Liver (tissue), 9 donors: Measurements from ENCODE around the gene SPAG9. TPM values are rescaled to one million over a fixed set of nuclear protein-coding genes. Genes with fewer than 3 reads are reported as not detected.

ENCODE experiments used
- DNase-seq: peaks from one replicate; pipeline ENCODE4 v3.0.0-alpha.2; 2017; ENCODE audit warnings: low spot score
- H3K27ac ChIP-seq, 2 donors: one replicate each; pipeline ENCODE4 v1.7.0; 2013; ENCODE audit warnings: inconsistent platforms in 2 of 2, low read length in 2 of 2, control low read depth in 1 of 2, low read depth in 1 of 2, mild to moderate bottlenecking in 1 of 2
- H3K27me3 ChIP-seq, 4 donors: one replicate each; pipeline versions ENCODE4 v1.6.1 to v1.7.0; 2013; ENCODE audit warnings: low read length in 3 of 4, inconsistent platforms in 1 of 4, mild to moderate bottlenecking in 1 of 4, moderate library complexity in 1 of 4; ENCODE audit not compliant: control insufficient read depth in 4 of 4, insufficient read depth in 4 of 4
- H3K36me3 ChIP-seq, 4 donors: one replicate each; pipeline versions ENCODE4 v1.6.1 to v1.7.0; 2013; ENCODE audit warnings: low read length in 3 of 4, mild to moderate bottlenecking in 3 of 4, low read depth in 1 of 4, moderate library complexity in 1 of 4; ENCODE audit not compliant: control insufficient read depth in 4 of 4, insufficient read depth in 3 of 4
- H3K4me1 ChIP-seq, 4 donors: one replicate each; pipeline versions ENCODE4 v1.6.1 to v1.7.0; 2013; ENCODE audit warnings: low read length in 3 of 4, mild to moderate bottlenecking in 3 of 4, moderate library complexity in 1 of 4; ENCODE audit not compliant: control insufficient read depth in 4 of 4, insufficient read depth in 4 of 4
- H3K4me3 ChIP-seq, 3 donors: one replicate each; pipeline versions ENCODE4 v1.6.1 to v1.7.0; 2013; ENCODE audit warnings: low read length in 3 of 3, control low read depth in 1 of 3, low read depth in 1 of 3, mild to moderate bottlenecking in 1 of 3
- H3K9ac ChIP-seq, 2 donors: one replicate each; pipeline ENCODE4 v1.7.0; 2013; ENCODE audit warnings: low read length in 2 of 2, mild to moderate bottlenecking in 2 of 2, moderate library complexity in 2 of 2, control low read depth in 1 of 2, low read depth in 1 of 2
- H3K9me3 ChIP-seq, 4 donors: one replicate each; pipeline versions ENCODE4 v1.6.1 to v1.7.0; 2013; ENCODE audit warnings: low read length in 3 of 4; ENCODE audit not compliant: control insufficient read depth in 4 of 4
- ATF3 ChIP-seq: IDR thresholded peaks from 2 replicates; pipeline ENCODE4 v1.6.1; 2016; ENCODE audit warnings: antibody characterized with exemption
- EGR1 ChIP-seq, 2 donors: IDR thresholded peaks; 2 replicates each; pipeline ENCODE4 v1.6.1; 2016 to 2018; ENCODE audit warnings: antibody characterized with exemption in 2 of 2, low read depth in 2 of 2
- FOXA1 ChIP-seq: IDR thresholded peaks from 2 replicates; pipeline ENCODE4 v1.6.1; 2016; ENCODE audit warnings: antibody characterized with exemption
- FOXA2 ChIP-seq: IDR thresholded peaks from 2 replicates; pipeline ENCODE4 v1.6.1; 2016; ENCODE audit warnings: antibody characterized with exemption
- GABPA ChIP-seq, 2 donors: IDR thresholded peaks in 1 of 2; conservative IDR thresholded peaks in 1 of 2; 2 replicates each; pipeline ENCODE4 v1.6.1; 2016; ENCODE audit warnings: antibody characterized with exemption in 2 of 2, mild to moderate bottlenecking in 1 of 2, moderate library complexity in 1 of 2
- HNF4G ChIP-seq: IDR thresholded peaks from 2 replicates; pipeline ENCODE4 v1.6.1; 2016; ENCODE audit warnings: antibody characterized with exemption
- JUND ChIP-seq, 2 donors: IDR thresholded peaks; 2 replicates each; pipeline ENCODE4 v1.6.1; 2016; ENCODE audit warnings: antibody characterized with exemption in 2 of 2
- MAX ChIP-seq: IDR thresholded peaks from 2 replicates; pipeline ENCODE4 v1.6.1; 2016; ENCODE audit warnings: antibody characterized with exemption
- NR2F2 ChIP-seq: IDR thresholded peaks from 2 replicates; pipeline ENCODE4 v1.6.1; 2016; ENCODE audit warnings: antibody characterized with exemption
- RAD21 ChIP-seq, 2 donors: IDR thresholded peaks; 2 replicates each; pipeline ENCODE4 v1.6.1; 2016; ENCODE audit warnings: antibody characterized with exemption in 2 of 2, mild to moderate bottlenecking in 2 of 2
- REST ChIP-seq: IDR thresholded peaks from 2 replicates; pipeline ENCODE4 v1.6.1; 2016; ENCODE audit warnings: antibody characterized with exemption, mild to moderate bottlenecking
- RXRA ChIP-seq, 2 donors: IDR thresholded peaks; 2 replicates each; pipeline ENCODE4 v1.6.1; 2017 to 2018; ENCODE audit warnings: antibody characterized with exemption in 2 of 2, mild to moderate bottlenecking in 1 of 2
- SP1 ChIP-seq: IDR thresholded peaks from 2 replicates; pipeline ENCODE4 v1.6.1; 2018; ENCODE audit warnings: antibody characterized with exemption, mild to moderate bottlenecking
- TAF1 ChIP-seq: conservative IDR thresholded peaks from 2 replicates; pipeline ENCODE4 v1.6.1; 2016; ENCODE audit warnings: antibody characterized with exemption, mild to moderate bottlenecking
- YY1 ChIP-seq: IDR thresholded peaks from 2 replicates; pipeline ENCODE4 v1.6.1; 2016; ENCODE audit warnings: antibody characterized with exemption, mild to moderate bottlenecking
- ZBTB33 ChIP-seq: IDR thresholded peaks from 2 replicates; pipeline ENCODE4 v1.6.1; 2016; ENCODE audit warnings: antibody characterized with exemption
- WGBS: extraction: QIAGEN DNeasy Blood & Tissue Kit; methylation state at CpG from one replicate; pipeline ENCODE4 v1.1.7; 2013; 5-methylcytosine and 5-hydroxymethylcytosine counted together
- polyA plus RNA-seq, 2 donors: library from polyadenylated mRNA; stranded (reverse) in 1 of 2; unstranded in 1 of 2; fragments of 200-250 nt in 1 of 2; fragments of >200 nt in 1 of 2; fragmentation: Nextera tagmentation in 1 of 2; extraction: Ambion mirVana in 1 of 2; gene quantifications; one replicate each; pipeline versions ENCODE4 v1.2.1 to v1.2.3, GENCODE V29; 2013 to 2015
- total RNA-seq, 2 donors: library from RNA; depleted of rRNA; stranded (reverse); fragments of >200 nt; gene quantifications; one replicate each; pipeline ENCODE4 v1.2.3, GENCODE V29; 2014
- donor health status: healthy.
- donor health status: healthy.
- donor health status: healthy.
- donor health status: healthy.
- donor health status: healthy.

SPAG9 gene
- total and polyA plus RNA-seq, 4 donors = 12.0 to 94.0 (median 18.4) TPM

GRCh38 chr17:51012538-51012937 lies 108.1 kb downstream of the SPAG9 start:
- WGBS = 95% methylated on average over 4 of the region's 4 CpGs
- no peak for DNase-seq
- H3K4me1 ChIP-seq = no peaks in the 10 kb centered on the region
- TF ChIP-seq FOXA1 (no peak), TAF1 (no peak), HNF4G (no peak), RAD21 (IDR thresholded peaks at IDR 0.05) (no peak), JUND (IDR thresholded peaks at IDR 0.05) (no peak), SP1 (no peak)
- no peak overlapping the region for H3K27ac ChIP-seq
- H3K27me3 ChIP-seq = no peaks in the 10 kb centered on the region
- no peak overlapping the region for H3K9ac ChIP-seq
- H3K36me3 ChIP-seq = peaks cover 2 to 21% (median 15%) of the 10 kb centered on the region in 4 donors
- no peak overlapping the region for H3K4me3 ChIP-seq
- H3K9me3 ChIP-seq = no peaks in the 10 kb centered on the region

GRCh38 chr17:51010173-51010675 lies 110.4 kb downstream of the SPAG9 start:
- Histone ChIP-seq H3K4me3 (no peak overlapping the region), H3K36me3 (peaks cover 5 to 29% (median 12%) of the 10 kb centered on the region in 4 donors), H3K27me3 (no peaks in the 10 kb centered on the region), H3K27ac (no peak overlapping the region), H3K9me3 (no peaks in the 10 kb centered on the region), H3K4me1 (no peaks in the 10 kb centered on the region), H3K9ac (no peak overlapping the region)
- 85% methylated on average over 1 of the region's 1 CpG for WGBS
- TF ChIP-seq NR2F2 = no peak
- no peak for TF ChIP-seq TAF1
- no peak for TF ChIP-seq FOXA1
- no peak for DNase-seq

GRCh38 chr17:51006601-51007000 lies 114.1 kb downstream of the SPAG9 start:
- no peaks in the 10 kb centered on the region for H3K27me3 ChIP-seq
- WGBS = 98% methylated on average over 1 of the region's 1 CpG
- H3K9ac ChIP-seq = no peak overlapping the region
- peaks cover 7 to 22% (median 14%) of the 10 kb centered on the region in 4 donors for H3K36me3 ChIP-seq
- H3K27ac ChIP-seq = no peak overlapping the region
- no peaks in the 10 kb centered on the region for H3K9me3 ChIP-seq
- DNase-seq = no peak
- no peak for TF ChIP-seq NR2F2
- no peak for TF ChIP-seq EGR1 (IDR thresholded peaks at IDR 0.05; ENCODE audit: low read depth in 2 of 2)
- TF ChIP-seq RAD21 (IDR thresholded peaks at IDR 0.05) = no peak
- no peak for TF ChIP-seq JUND (IDR thresholded peaks at IDR 0.05)
- no peak for TF ChIP-seq REST
- TF ChIP-seq GABPA (IDR thresholded peaks at IDR 0.05 in 1 of 2, conservative IDR thresholded peaks at IDR 0.05 in 1 of 2) = no peak
- TF ChIP-seq TAF1 = no peak
- no peak for TF ChIP-seq YY1
- TF ChIP-seq RXRA (IDR thresholded peaks at IDR 0.05) = no peak
- no peak for TF ChIP-seq FOXA2
- no peak for TF ChIP-seq FOXA1
- TF ChIP-seq HNF4G = no peak
- no peak for TF ChIP-seq SP1
- no peak for TF ChIP-seq ATF3
- no peak for TF ChIP-seq ZBTB33
- no peak for TF ChIP-seq MAX
- H3K4me1 ChIP-seq = peaks cover 0 to 8% (median 6%) of the 10 kb centered on the region in 4 donors
- H3K4me3 ChIP-seq = no peak overlapping the region
